GM19193 (cell line): ENCODE results near the gene RASGEF1C.

Experiments used
- POLR2A ChIP-seq: IDR thresholded peaks from 4 replicates; pipeline ENCODE4 v1.6.1; 2011; ENCODE audit not compliant: insufficient read depth, insufficient read length; ENCODE audit errors: extremely low read depth

The RASGEF1C gene

GRCh38 chr5:180176191-180176590, 32.8 kb downstream of the RASGEF1C start:
- no peak for TF ChIP-seq POLR2A

- TF ChIP-seq POLR2A, result no peak
Measured at GRCh38 chr5:180175015-180175431, 34.0 kb downstream of the RASGEF1C start.

GRCh38 chr5:180174587-180174972, 34.4 kb downstream of the RASGEF1C start:
- no peak for TF ChIP-seq POLR2A

- TF ChIP-seq POLR2A, result no peak
Measured at GRCh38 chr5:180173875-180174586, 35.0 kb downstream of the RASGEF1C start.

GRCh38 chr5:180173198-180173544, 35.8 kb downstream of the RASGEF1C start:
- no peak for TF ChIP-seq POLR2A

GRCh38 chr5:180172447-180173197, 36.4 kb downstream of the RASGEF1C start:
- no peak for TF ChIP-seq POLR2A

- no peak for TF ChIP-seq POLR2A
Measured at GRCh38 chr5:180171568-180172094, 37.4 kb downstream of the RASGEF1C start.

- no peak for TF ChIP-seq POLR2A
Measured at GRCh38 chr5:180170810-180171567, 38.0 kb downstream of the RASGEF1C start.

- TF ChIP-seq POLR2A, result no peak
Measured at GRCh38 chr5:180170106-180170809, 38.8 kb downstream of the RASGEF1C start.

GRCh38 chr5:180169248-180170105, 39.5 kb downstream of the RASGEF1C start:
- no peak for TF ChIP-seq POLR2A

GRCh38 chr5:180168758-180169157, 40.3 kb downstream of the RASGEF1C start:
- TF ChIP-seq POLR2A, result no peak

- TF ChIP-seq POLR2A, result no peak
Measured at GRCh38 chr5:180166176-180166575, 42.8 kb downstream of the RASGEF1C start.

- TF ChIP-seq POLR2A, result no peak
Measured at GRCh38 chr5:180162304-180162661, 46.7 kb downstream of the RASGEF1C start.
